ENCODE results near the gene FOXO6. TPM values are rescaled to one million over a fixed set of nuclear protein-coding genes. Genes with fewer than 3 reads are reported as not detected.

The FOXO6 gene
- total and polyA plus RNA-seq, 10 of the 15 experiments (the other 5 are each of a cell fraction or from before 2014, with no cell fraction given) = 0.37 TPM; not detected in 9

DNA sequence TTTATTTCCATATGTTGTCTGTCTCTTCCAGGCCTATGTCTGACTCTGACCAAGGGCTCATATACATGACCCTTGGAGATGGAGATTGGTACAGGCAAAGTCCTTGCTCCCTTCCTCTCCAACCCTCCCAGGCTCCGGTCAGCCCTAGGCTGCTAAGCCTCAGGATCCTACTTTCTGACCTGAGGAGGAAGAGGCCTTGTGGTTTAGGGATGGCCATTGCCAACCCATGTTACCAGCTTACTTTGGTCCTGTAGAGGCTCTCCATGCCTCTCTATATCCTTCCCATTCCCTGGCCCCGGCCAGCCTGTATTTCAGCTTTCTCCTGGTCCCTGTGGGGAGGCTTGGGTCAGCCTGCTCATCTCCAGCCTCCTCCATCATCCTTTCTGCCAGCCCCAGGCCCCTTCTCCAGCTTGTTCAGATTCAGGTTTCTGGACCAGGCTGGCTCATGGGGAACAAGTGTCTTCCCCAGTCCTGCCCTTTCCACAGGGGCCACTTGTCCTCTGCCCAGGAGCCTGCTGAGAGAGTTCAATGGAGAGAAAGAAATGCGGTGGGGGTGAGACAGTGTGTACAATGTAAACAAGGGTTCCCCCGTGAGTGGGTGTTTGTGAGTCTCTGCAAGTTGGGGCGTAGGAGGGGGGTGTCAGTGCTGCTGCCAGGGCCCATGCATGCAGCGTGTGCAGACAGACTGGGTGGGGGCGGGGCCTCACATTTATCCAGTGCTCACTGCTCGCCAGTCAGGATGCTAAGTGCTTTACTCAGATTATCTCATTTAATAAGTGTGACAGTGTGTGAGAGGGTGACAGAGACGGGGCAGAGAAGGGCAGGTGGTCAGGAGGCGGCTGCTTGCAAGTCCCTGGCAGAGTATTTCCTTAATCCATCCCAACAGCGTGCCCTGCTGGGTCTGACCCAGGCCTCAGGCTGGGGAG lies 31.3 kb upstream of the FOXO6 start:
- Histone ChIP-seq H3K27ac (ENCODE audit: control insufficient read depth, insufficient read depth) (no peak overlapping the region), H3K4me2 (ENCODE audit: control insufficient read depth, insufficient read depth) (no peak overlapping the region), H3K79me2 (ENCODE audit: control insufficient read depth, insufficient read depth, low read length) (no peaks in the 10 kb centered on the region), H3K9me3 (replicated peaks; ENCODE audit: control insufficient read depth, insufficient read depth, low read length) (no peaks in the 10 kb centered on the region), H3K9ac (ENCODE audit: control insufficient read depth, insufficient read depth, low read length) (no peak overlapping the region), H2AFZ (ENCODE audit: control insufficient read depth, low read depth, low read length) (no peak overlapping the region), H3K27me3 (replicated peaks in 1 of 2; ENCODE audit: control insufficient read depth in 2 of 2, insufficient read depth in 2 of 2, low read length in 1 of 2) (no peaks in the 10 kb centered on the region), H3K4me3 (no peak overlapping the region), H3K36me3 (ENCODE audit: control insufficient read depth in 2 of 2, insufficient read depth in 2 of 2, low read length in 1 of 2) (no peaks in the 10 kb centered on the region), H3K4me1 (ENCODE audit: control insufficient read depth, insufficient read depth, low read length) (no peaks in the 10 kb centered on the region), H4K20me1 (ENCODE audit: control insufficient read depth, insufficient read depth) (no peaks in the 10 kb centered on the region)
- no peak for FAIRE-seq
- WGBS (ENCODE audit: insufficient coverage, insufficient replicate concordance, low lambda C conversion rate, missing lambda C conversion rate) = 24% methylated on average over 11 of the region's 11 CpGs
- BruUV-seq (replicated peaks) = no TSS peak
- ChIA-PET RAD21 (ENCODE audit: unreplicated experiment) (no interaction called here), POLR2A (no interaction called here), CTCF (interaction anchor here (1.2 kb wide), 1 partner anchor 86 kb away, joined by 3 read pairs; no protein-coding TSS in a partner anchor), SMC1A (ENCODE audit: uncharacterized antibody, unreplicated experiment) (interaction anchor here (0.7 to 1.5 kb wide), 2 partner anchors 31 to 777 kb away, joined by 3 read pairs; partner anchors contain the start of gene FOXO6)
- TF ChIP-seq YBX1 (IDR thresholded peaks at IDR 0.05) = no peak
- no peak for TF ChIP-seq HDAC2 (IDR thresholded peaks at IDR 0.05)
- no peak for TF ChIP-seq ATF7 (IDR thresholded peaks at IDR 0.05; ENCODE audit: low read depth)
- DNase-seq (ENCODE audit: low read depth, low spot score) = no peak
- intact Hi-C loops (cut with micrococcal nuclease; ENCODE audit: unreplicated experiment) (no loop called here), in situ Hi-C loops (cut with MboI) (loop anchor here (5.0 kb wide), 1 partner anchor 82 kb away; no protein-coding TSS in a partner anchor)
- ATAC-seq = no peak

DNA sequence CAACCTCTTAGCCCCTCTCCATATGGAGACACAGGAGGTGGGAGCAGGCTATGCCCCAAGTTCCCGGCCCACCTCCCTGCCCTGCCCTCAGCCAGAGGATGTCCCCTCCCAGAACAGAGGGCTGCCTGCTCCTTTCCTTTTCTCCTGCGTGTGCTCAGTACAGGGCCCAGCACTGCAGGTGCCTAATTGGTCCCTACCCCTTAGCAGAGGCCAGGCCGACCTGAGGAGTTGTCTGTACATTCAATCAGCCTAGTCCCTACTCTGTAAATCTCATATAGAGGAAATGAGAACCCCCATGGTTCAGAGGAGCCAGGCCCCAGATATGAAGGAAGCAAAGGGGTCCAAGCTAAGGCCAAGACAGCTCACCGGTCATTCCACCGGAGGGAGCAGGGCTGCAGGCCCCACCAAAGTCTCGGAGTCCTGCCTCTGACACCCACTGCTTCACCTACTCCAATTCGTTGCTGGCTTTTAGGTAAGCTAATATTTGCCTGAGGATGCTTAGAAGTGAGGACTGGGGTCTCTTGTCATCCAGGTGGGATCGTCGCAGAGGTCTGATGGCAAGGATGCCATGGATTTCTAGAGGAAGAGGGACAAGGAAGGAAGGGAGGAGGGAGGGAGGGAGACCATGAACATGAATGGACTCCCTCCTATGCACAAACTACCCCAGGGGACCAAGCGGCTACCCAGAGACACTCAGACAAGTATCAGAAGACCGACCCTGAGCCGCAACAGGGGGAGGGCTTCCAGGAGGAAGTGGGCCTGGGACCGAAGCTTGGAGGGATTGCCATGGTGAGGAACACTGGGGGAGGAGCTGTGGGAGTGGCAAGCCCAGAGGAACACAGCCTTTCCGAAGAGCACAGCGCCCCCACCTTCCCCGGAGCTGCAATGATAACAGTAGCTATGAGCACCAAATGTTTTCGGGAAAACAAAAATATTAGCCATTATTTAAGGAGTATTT lies 30.4 kb upstream of the FOXO6 start:
- Histone ChIP-seq H4K20me1 (ENCODE audit: control insufficient read depth, insufficient read depth) (no peaks in the 10 kb centered on the region), H3K4me2 (ENCODE audit: control insufficient read depth, insufficient read depth) (no peak overlapping the region), H3K79me2 (ENCODE audit: control insufficient read depth, insufficient read depth, low read length) (no peaks in the 10 kb centered on the region), H3K36me3 (ENCODE audit: control insufficient read depth in 2 of 2, insufficient read depth in 2 of 2, low read length in 1 of 2) (no peaks in the 10 kb centered on the region), H3K9ac (ENCODE audit: control insufficient read depth, insufficient read depth, low read length) (no peak overlapping the region), H3K9me3 (replicated peaks; ENCODE audit: control insufficient read depth, insufficient read depth, low read length) (no peaks in the 10 kb centered on the region), H3K4me1 (ENCODE audit: control insufficient read depth, insufficient read depth, low read length) (no peaks in the 10 kb centered on the region), H3K4me3 (no peak overlapping the region), H3K27me3 (replicated peaks in 1 of 2; ENCODE audit: control insufficient read depth in 2 of 2, insufficient read depth in 2 of 2, low read length in 1 of 2) (no peaks in the 10 kb centered on the region), H3K27ac (ENCODE audit: control insufficient read depth, insufficient read depth) (no peak overlapping the region), H2AFZ (ENCODE audit: control insufficient read depth, low read depth, low read length) (no peak overlapping the region)
- FAIRE-seq (no peak), ATAC-seq (peak; percentile 33; the same call in 2 of the 3 replicates), DNase-seq (ENCODE audit: low read depth, low spot score) (no peak)
- WGBS (ENCODE audit: insufficient coverage, insufficient replicate concordance, low lambda C conversion rate, missing lambda C conversion rate) = 37% methylated on average over 17 of the region's 17 CpGs
- no TSS peak for BruUV-seq (replicated peaks)
- POLR2A ChIA-PET = no interaction called here
- in situ Hi-C loops (cut with MboI) = no loop called here
- CTCF ChIA-PET = interaction anchor here (0.6 to 1.5 kb wide), 7 partner anchors 8 to 110 kb away, joined by 3 to 6 read pairs (median 3); no protein-coding TSS in a partner anchor
- SMC1A ChIA-PET (ENCODE audit: uncharacterized antibody, unreplicated experiment) = interaction anchor here (0.7 to 1.5 kb wide), 4 partner anchors 12 to 777 kb away, joined by 3 to 6 read pairs (median 3); partner anchors contain the start of gene FOXO6
- intact Hi-C loops (cut with micrococcal nuclease; ENCODE audit: unreplicated experiment) = no loop called here
- RAD21 ChIA-PET (ENCODE audit: unreplicated experiment) = interaction anchor here (1.4 kb wide), 1 partner anchor 8 kb away, joined by 4 read pairs; no protein-coding TSS in a partner anchor
- no peak for TF ChIP-seq RAD21 (IDR thresholded peaks at IDR 0.05; ENCODE audit: insufficient read depth, low read depth, low read length)
- TF ChIP-seq RELA (IDR thresholded peaks at IDR 0.05; ENCODE audit: borderline replicate concordance, partially characterized antibody) = no peak
- no peak for TF ChIP-seq BMI1 (IDR thresholded peaks at IDR 0.05; ENCODE audit: borderline replicate concordance)
- TF ChIP-seq IKZF2 (IDR thresholded peaks at IDR 0.05) = no peak
- TF ChIP-seq TCF12 (IDR thresholded peaks at IDR 0.05; ENCODE audit: low read depth, low read length) = no peak
- no peak for TF ChIP-seq GABPA (IDR thresholded peaks at IDR 0.05; ENCODE audit: low read depth)
- no peak for TF ChIP-seq GATAD2B (conservative IDR thresholded peaks at IDR 0.05; ENCODE audit: low read depth)
- no peak for TF ChIP-seq ATF7 (IDR thresholded peaks at IDR 0.05; ENCODE audit: low read depth)
- no peak for TF ChIP-seq EZH2 (IDR thresholded peaks at IDR 0.05; ENCODE audit: borderline replicate concordance, control insufficient read depth, low read depth, low read length)
- no peak for TF ChIP-seq ETV6 (conservative IDR thresholded peaks at IDR 0.05 in 1 of 2, IDR thresholded peaks at IDR 0.05 in 1 of 2; ENCODE audit: borderline replicate concordance in 1 of 2, low read depth in 1 of 2)
- TF ChIP-seq, protein P1, sequence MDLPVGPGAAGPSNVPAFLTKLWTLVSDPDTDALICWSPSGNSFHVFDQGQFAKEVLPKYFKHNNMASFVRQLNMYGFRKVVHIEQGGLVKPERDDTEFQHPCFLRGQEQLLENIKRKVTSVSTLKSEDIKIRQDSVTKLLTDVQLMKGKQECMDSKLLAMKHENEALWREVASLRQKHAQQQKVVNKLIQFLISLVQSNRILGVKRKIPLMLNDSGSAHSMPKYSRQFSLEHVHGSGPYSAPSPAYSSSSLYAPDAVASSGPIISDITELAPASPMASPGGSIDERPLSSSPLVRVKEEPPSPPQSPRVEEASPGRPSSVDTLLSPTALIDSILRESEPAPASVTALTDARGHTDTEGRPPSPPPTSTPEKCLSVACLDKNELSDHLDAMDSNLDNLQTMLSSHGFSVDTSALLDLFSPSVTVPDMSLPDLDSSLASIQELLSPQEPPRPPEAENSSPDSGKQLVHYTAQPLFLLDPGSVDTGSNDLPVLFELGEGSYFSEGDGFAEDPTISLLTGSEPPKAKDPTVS (IDR thresholded peaks at IDR 0.05; ENCODE audit: low read depth, low read length) = no peak
